ACHN (cell line): ENCODE measurements around the gene CCDC6.
"Not testable (repeated sequence)": the region's sequence is repeated elsewhere in the genome, so short reads cannot be mapped to it uniquely, and the experiment has no call there.

Source experiments
- DNase-seq: peaks from one replicate; pipeline ENCODE4 v3.0.0-alpha.2; 2015
- in situ Hi-C: cut with HindIII; loops from 2 replicates; pipeline ENCODE4 v1.10.0; 2017; ENCODE audit warnings: low sequenced_read_pairs, low pct_ligation_motif_present, low pct_unique_long_range_greater_than_20kb

Gene CCDC6

GRCh38 chr10:59801171-59801570 is 105.2 kb downstream of the CCDC6 start:
- in situ Hi-C loops = loop anchor here (25.0 kb wide), 1 partner anchor 189 kb away; no protein-coding TSS in a partner anchor
- no peak for DNase-seq

- in situ Hi-C loops = no loop called here
- DNase-seq = no peak
Measured at GRCh38 chr10:59799421-59799820, 106.9 kb downstream of the CCDC6 start.

GRCh38 chr10:59793919-59794318 is 112.4 kb downstream of the CCDC6 start:
- in situ Hi-C loops = no loop called here
- DNase-seq = no peak

GRCh38 chr10:59792812-59793211 is 113.5 kb downstream of the CCDC6 start:
- in situ Hi-C loops = no loop called here

GRCh38 chr10:59791601-59792000 is 114.8 kb downstream of the CCDC6 start:
- in situ Hi-C loops = no loop called here
- DNase-seq = no peak

More at GRCh38 chr10:59792812-59793211, 113.5 kb downstream of the CCDC6 start:
- DNase-seq = no peak

- in situ Hi-C loops, DNase-seq: not testable (repeated sequence)
Measured at GRCh38 chr10:59790080-59790479, 116.3 kb downstream of the CCDC6 start.

GRCh38 chr10:59788914-59789313 is 117.4 kb downstream of the CCDC6 start:
- in situ Hi-C loops, DNase-seq: not testable (repeated sequence)

GRCh38 chr10:59787032-59787431 is 119.3 kb downstream of the CCDC6 start:
- DNase-seq, in situ Hi-C loops: not testable (repeated sequence)

- in situ Hi-C loops, DNase-seq: not testable (repeated sequence)
Measured at GRCh38 chr10:59785476-59785875, 120.9 kb downstream of the CCDC6 start.

- in situ Hi-C loops = no loop called here
- no peak for DNase-seq
Measured at GRCh38 chr10:59781511-59781910, 124.8 kb downstream of the CCDC6 start.

GRCh38 chr10:59779756-59780533 is 126.4 kb downstream of the CCDC6 start:
- in situ Hi-C loops = no loop called here
- DNase-seq = no peak

- in situ Hi-C loops = no loop called here
- DNase-seq = no peak
Measured at GRCh38 chr10:59774451-59774850, 131.9 kb downstream of the CCDC6 start.

GRCh38 chr10:59773088-59773487 is 133.3 kb downstream of the CCDC6 start:
- in situ Hi-C loops = no loop called here
- DNase-seq = no peak

- in situ Hi-C loops = no loop called here
- no peak for DNase-seq
Measured at GRCh38 chr10:59771162-59771807, 135.1 kb downstream of the CCDC6 start.

GRCh38 chr10:59770689-59771088 is 135.7 kb downstream of the CCDC6 start:
- in situ Hi-C loops = no loop called here
- no peak for DNase-seq

- in situ Hi-C loops = no loop called here
- no peak for DNase-seq
Measured at GRCh38 chr10:59762505-59762904, 143.9 kb downstream of the CCDC6 start.

GRCh38 chr10:59757966-59758365 is 148.4 kb downstream of the CCDC6 start:
- in situ Hi-C loops = no loop called here

GRCh38 chr10:59754951-59755350 is 151.4 kb downstream of the CCDC6 start:
- in situ Hi-C loops = no loop called here
- no peak for DNase-seq

More at GRCh38 chr10:59757966-59758365, 148.4 kb downstream of the CCDC6 start:
- DNase-seq = no peak

GRCh38 chr10:59753267-59753666 is 153.1 kb downstream of the CCDC6 start, which contains the start of gene MRLN:
Gene MRLN, minus strand, starts transcription at chr10:59753455.
- in situ Hi-C loops = no loop called here
- DNase-seq = no peak
